GM23338 (cell line): ENCODE measurements around the gene NEK2. TPM values are rescaled to one million over a fixed set of nuclear protein-coding genes. Genes with fewer than 3 reads are reported as not detected.

Source experiments
- ATAC-seq: fragments of 200-7000 bp; cut with Tn5 transposase; 3 replicates; pipeline ENCODE4 v1.9.1; 2020
- DNase-seq: peaks from one replicate; pipeline ENCODE4 v3.0.0-alpha.2; 2015; ENCODE audit warnings: low spot score
- H2AFZ ChIP-seq: fragments of 200-600 bp; sonication (generic); 2 replicates; pipeline ENCODE4 v1.8.0; 2016; ENCODE audit warnings: antibody characterized with exemption, mild to moderate bottlenecking, moderate library complexity
- H3F3A ChIP-seq: fragments of 200-600 bp; sonication (generic); replicated peaks from 2 replicates; pipeline ENCODE4 v1.8.0; 2017; ENCODE audit warnings: antibody characterized with exemption, mixed run types, low read depth
- H3K27ac ChIP-seq: fragments of 200-600 bp; sonication (generic); 2 replicates; pipeline ENCODE4 v1.6.1; 2016; ENCODE audit warnings: low read depth
- H3K27me3 ChIP-seq: fragments of 200-600 bp; sonication (generic); 2 replicates; pipeline ENCODE4 v1.8.0; 2016; ENCODE audit warnings: mild to moderate bottlenecking, mixed run types, moderate library complexity; ENCODE audit not compliant: insufficient read depth
- H3K36me3 ChIP-seq: fragments of 200-600 bp; sonication (generic); 2 replicates; pipeline ENCODE4 v1.8.0; 2016; ENCODE audit warnings: mild to moderate bottlenecking; ENCODE audit not compliant: insufficient read depth
- H3K4me1 ChIP-seq: fragments of 200-600 bp; sonication (generic); 2 replicates; pipeline ENCODE4 v1.8.0; 2016; ENCODE audit warnings: mild to moderate bottlenecking, moderate library complexity; ENCODE audit not compliant: insufficient read depth
- H3K4me2 ChIP-seq: fragments of 200-600 bp; sonication (generic); 2 replicates; pipeline ENCODE4 v1.7.1; 2017; ENCODE audit warnings: mixed run types
- H3K4me3 ChIP-seq: fragments of 200-600 bp; sonication (generic); 2 replicates; pipeline ENCODE4 v1.6.1; 2016; ENCODE audit warnings: mixed run types
- H3K79me2 ChIP-seq: fragments of 200-600 bp; sonication (generic); replicated peaks from 2 replicates; pipeline ENCODE4 v1.8.0; 2017; ENCODE audit warnings: mild to moderate bottlenecking; ENCODE audit not compliant: insufficient read depth
- H3K9me2 ChIP-seq: fragments of 200-600 bp; sonication (generic); 2 replicates; pipeline ENCODE4 v1.8.0; 2017; ENCODE audit not compliant: insufficient read depth
- H4K20me1 ChIP-seq: fragments of 200-600 bp; sonication (generic); replicated peaks from 2 replicates; pipeline ENCODE4 v1.8.0; 2017; ENCODE audit warnings: mild to moderate bottlenecking; ENCODE audit not compliant: insufficient read depth
- H3K27ac Mint-ChIP-seq: 2 replicates; pipeline ENCODE4 v1.8.0; 2020; ENCODE audit warnings: inconsistent platforms, mild to moderate bottlenecking, moderate library complexity, mixed read lengths
- H3K27me3 Mint-ChIP-seq: 3 replicates; pipeline ENCODE4 v1.8.0; 2022; ENCODE audit warnings: low read depth, mild to moderate bottlenecking, moderate library complexity, mixed read lengths, inconsistent platforms; ENCODE audit not compliant: insufficient read depth, poor library complexity
- H3K36me3 Mint-ChIP-seq: 3 replicates; pipeline ENCODE4 v1.8.0; 2021; ENCODE audit warnings: low read depth, mild to moderate bottlenecking, inconsistent platforms, moderate library complexity, mixed read lengths
- H3K4me1 Mint-ChIP-seq: 3 replicates; pipeline ENCODE4 v1.8.0; 2020; ENCODE audit warnings: mild to moderate bottlenecking, inconsistent platforms, mixed read lengths
- H3K4me3 Mint-ChIP-seq: 3 replicates; pipeline ENCODE4 v1.8.0; 2021; ENCODE audit warnings: moderate library complexity, mild to moderate bottlenecking, inconsistent platforms, mixed read lengths
- H3K9me3 Mint-ChIP-seq: 3 replicates; pipeline ENCODE4 v1.8.0; 2020; ENCODE audit warnings: moderate library complexity, mild to moderate bottlenecking, inconsistent platforms, mixed read lengths
- CREB1 ChIP-seq: fragments of 250-450 bp; sonication (Bioruptor Pico); IDR thresholded peaks from 2 replicates; pipeline ENCODE4 v1.5.0; 2020; ENCODE audit warnings: low read depth, mild to moderate bottlenecking, moderate library complexity
- CTCF ChIP-seq, 2 experiments: fragments of 200-600 bp in 1 of 2; sonication (generic) in 1 of 2; conservative IDR thresholded peaks; 2 replicates each; pipeline versions ENCODE4 v1.5.1 to v1.6.1; 2016 to 2017; ENCODE audit warnings: antibody characterized with exemption in 2 of 2, low read depth in 2 of 2, mild to moderate bottlenecking in 2 of 2, moderate library complexity in 1 of 2
- ETS1 ChIP-seq: IDR thresholded peaks from 2 replicates; pipeline ENCODE4 v1.6.1; 2016; ENCODE audit warnings: antibody characterized with exemption
- EZH2 ChIP-seq: fragments of 200-600 bp; sonication (generic); IDR thresholded peaks from one replicate; pipeline ENCODE4 v1.8.0; 2017; ENCODE audit warnings: antibody characterized with exemption, mild to moderate bottlenecking, low read depth; ENCODE audit not compliant: unreplicated experiment
- EZH2phosphoT487 ChIP-seq: fragments of 200-600 bp; sonication (generic); IDR thresholded peaks from one replicate; pipeline ENCODE4 v1.8.1; 2018; ENCODE audit warnings: antibody characterized with exemption; ENCODE audit not compliant: unreplicated experiment
- JUNB ChIP-seq: IDR thresholded peaks from one replicate; pipeline ENCODE4 v1.6.1; 2016; ENCODE audit warnings: antibody characterized with exemption; ENCODE audit not compliant: unreplicated experiment
- NANOG ChIP-seq: IDR thresholded peaks from 2 replicates; pipeline ENCODE4 v1.6.1; 2016; ENCODE audit warnings: antibody characterized with exemption, borderline replicate concordance
- POLR2AphosphoS5 ChIP-seq: IDR thresholded peaks from 2 replicates; pipeline ENCODE4 v1.6.1; 2016; ENCODE audit warnings: antibody characterized with exemption, low read depth
- REST ChIP-seq: IDR thresholded peaks from one replicate; pipeline ENCODE4 v1.6.1; 2018; ENCODE audit warnings: antibody characterized with exemption; ENCODE audit not compliant: unreplicated experiment
- STAT1 ChIP-seq: IDR thresholded peaks from one replicate; pipeline ENCODE4 v1.6.1; 2016; ENCODE audit warnings: antibody characterized with exemption; ENCODE audit not compliant: unreplicated experiment
- ZNF114 ChIP-seq: fragments of 250-450 bp; sonication (Bioruptor Pico); IDR thresholded peaks from 2 replicates; pipeline ENCODE4 v1.5.0; 2020; ENCODE audit warnings: mild to moderate bottlenecking, moderate library complexity
- ZNF331 ChIP-seq: fragments of 250-450 bp; sonication (Bioruptor Pico); IDR thresholded peaks from 2 replicates; pipeline ENCODE4 v1.5.0; 2020; ENCODE audit warnings: low read depth, mild to moderate bottlenecking, moderate library complexity
- ZNF462 ChIP-seq: fragments of 250-450 bp; sonication (Bioruptor Pico); IDR thresholded peaks from 2 replicates; pipeline ENCODE4 v1.5.0; 2020; ENCODE audit warnings: mild to moderate bottlenecking, moderate library complexity
- polyA plus RNA-seq: library from polyadenylated mRNA; unstranded; fragments of >200 nt; fragmentation: Nextera tagmentation; extraction: Ambion mirVana; gene quantifications from 2 replicates; pipeline ENCODE4 v1.2.1, GENCODE V29; 2016
- total RNA-seq: library from RNA; depleted of rRNA; stranded (reverse); fragments of >200 nt; shearing (Covaris generic); gene quantifications from 2 replicates; pipeline ENCODE4 v1.2.3, GENCODE V29; 2014

The NEK2 gene
- total and polyA plus RNA-seq, 2 experiments from 2014 or later, result 17.0 to 24.9 TPM

GRCh38 chr1:211643324-211644212, 31.9 kb downstream of the NEK2 start:
- Histone ChIP-seq H3K79me2 (no peaks in the 10 kb centered on the region), H4K20me1 (no peaks in the 10 kb centered on the region), H3K9me2 (no peaks in the 10 kb centered on the region), H3K27me3 (no peaks in the 10 kb centered on the region), H2AFZ (peak overlapping the region; percentile 59; the same call in 1 of the 2 replicates), H3K4me3 (no peak overlapping the region), H3K27ac (no peak overlapping the region), H3K4me2 (no peak overlapping the region), H3F3A (no peaks in the 10 kb centered on the region), H3K4me1 (no peaks in the 10 kb centered on the region), H3K36me3 (no peaks in the 10 kb centered on the region)
- H3K27me3 Mint-ChIP-seq, result peaks cover 4% of the 10 kb centered on the region
- no peak for TF ChIP-seq NANOG
- TF ChIP-seq ZNF462 (CRISPR knock-in tag), result no peak
- no peak for TF ChIP-seq STAT1
- no peak for TF ChIP-seq ZNF331
- no peak for TF ChIP-seq REST
- no peak for TF ChIP-seq ZNF114 (CRISPR knock-in tag)
- TF ChIP-seq CTCF (conservative IDR thresholded peaks at IDR 0.05; ENCODE audit: low read depth in 2 of 2), result no peak
- no peak for TF ChIP-seq EZH2
- TF ChIP-seq CREB1 (CRISPR knock-in tag), result no peak
- no peak for TF ChIP-seq ETS1
- no peak for TF ChIP-seq JUNB
- no peak for TF ChIP-seq POLR2AphosphoS5
- no peak for TF ChIP-seq EZH2phosphoT487
- peaks cover 12% of the 10 kb centered on the region; the same call in 2 of the 3 replicates for H3K4me1 Mint-ChIP-seq
- H3K36me3 Mint-ChIP-seq, result no peaks in the 10 kb centered on the region
- no peaks in the 10 kb centered on the region; the same call in 2 of the 3 replicates for H3K9me3 Mint-ChIP-seq
- DNase-seq (no peak), ATAC-seq (peak; percentile 78)
- no peak overlapping the region for H3K27ac Mint-ChIP-seq
- no peak overlapping the region for H3K4me3 Mint-ChIP-seq
